LoVo (cell line): ENCODE data around the gene FGFR2.

Source experiments
- DNase-seq: peaks from one replicate; pipeline ENCODE4 v3.0.0-alpha.2; 2016; ENCODE audit warnings: low spot score

The FGFR2 gene

GRCh38 chr10:121610798-121611323 lies 12.6 kb upstream of the FGFR2 start:
- peak; percentile 22 for DNase-seq

- no peak for DNase-seq
Measured at GRCh38 chr10:121609426-121610380, 11.5 kb upstream of the FGFR2 start.

DNA sequence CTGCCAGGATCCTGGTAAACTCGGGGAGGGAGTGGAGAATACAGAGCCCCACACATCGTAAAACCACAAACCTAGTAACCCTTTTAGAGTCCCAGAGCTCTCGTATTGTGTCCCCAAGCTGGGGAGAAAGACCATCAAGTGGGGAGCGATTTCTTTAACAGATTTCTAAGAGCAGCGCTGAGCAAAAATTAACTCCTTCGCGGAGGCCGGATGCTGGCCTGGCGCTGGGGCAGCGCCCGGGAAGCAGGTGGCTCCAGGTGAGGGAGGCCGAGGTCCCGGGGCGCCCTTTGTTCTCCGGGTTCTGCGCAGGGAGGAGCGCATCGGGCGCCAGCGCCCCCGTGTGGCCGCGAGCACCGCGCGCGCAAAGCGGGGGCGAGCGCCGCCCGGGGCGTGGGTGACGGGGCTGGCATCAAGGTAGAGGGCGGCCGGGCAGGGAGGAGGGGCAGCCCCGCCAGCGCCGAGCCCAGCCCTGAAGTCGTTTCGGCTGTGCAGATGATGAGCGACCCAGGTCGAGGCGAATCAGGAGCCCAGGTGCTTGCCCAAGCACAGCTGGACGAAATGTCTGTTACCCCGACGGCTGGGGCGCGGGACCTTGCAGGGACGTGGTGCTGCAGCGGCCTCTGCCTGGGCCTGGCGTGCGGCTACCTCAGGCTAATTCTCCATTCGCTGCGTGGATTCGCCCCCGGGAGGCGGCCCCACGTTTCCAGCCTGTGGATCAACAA lies 10.4 kb upstream of the FGFR2 start:
- DNase-seq = peak; percentile 66

DNA sequence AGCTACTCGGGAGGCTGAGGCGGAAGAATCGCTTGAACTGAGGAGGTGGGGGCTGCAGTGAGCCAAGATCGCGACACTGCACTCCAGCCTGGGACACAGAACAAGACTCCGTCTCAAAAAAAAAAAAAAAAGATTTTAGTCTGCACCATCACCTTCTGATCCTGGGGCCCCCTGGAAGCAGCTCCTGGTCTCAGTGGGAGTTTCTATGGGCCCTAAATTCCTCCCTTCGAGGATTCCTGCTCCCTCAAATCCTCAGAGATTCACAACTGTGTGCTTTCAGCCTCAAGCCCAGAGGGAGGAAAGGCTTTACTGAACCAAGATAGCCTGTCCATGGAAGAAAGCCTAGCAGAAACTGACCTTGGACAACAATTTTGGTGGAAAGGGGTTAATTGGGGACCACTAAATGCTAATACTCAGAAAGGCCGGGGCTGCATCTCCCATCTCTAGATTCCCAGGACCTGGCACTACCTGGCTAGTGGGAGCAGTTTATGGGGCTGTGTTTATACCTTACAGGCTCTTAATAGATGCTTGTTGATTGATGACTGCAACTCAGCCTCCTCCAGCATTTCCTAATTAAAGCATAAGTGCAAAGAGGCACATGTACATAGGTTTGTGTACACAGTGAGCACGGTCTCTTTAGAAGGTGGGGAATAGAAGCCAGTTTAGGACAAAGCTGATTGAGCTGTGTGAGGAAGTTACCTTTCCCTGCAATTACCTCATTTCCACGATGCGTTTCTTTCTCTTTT lies 9.2 kb upstream of the FGFR2 start:
- no peak for DNase-seq

GRCh38 chr10:121605708-121606107 lies 7.5 kb upstream of the FGFR2 start:
- DNase-seq = no peak

DNA sequence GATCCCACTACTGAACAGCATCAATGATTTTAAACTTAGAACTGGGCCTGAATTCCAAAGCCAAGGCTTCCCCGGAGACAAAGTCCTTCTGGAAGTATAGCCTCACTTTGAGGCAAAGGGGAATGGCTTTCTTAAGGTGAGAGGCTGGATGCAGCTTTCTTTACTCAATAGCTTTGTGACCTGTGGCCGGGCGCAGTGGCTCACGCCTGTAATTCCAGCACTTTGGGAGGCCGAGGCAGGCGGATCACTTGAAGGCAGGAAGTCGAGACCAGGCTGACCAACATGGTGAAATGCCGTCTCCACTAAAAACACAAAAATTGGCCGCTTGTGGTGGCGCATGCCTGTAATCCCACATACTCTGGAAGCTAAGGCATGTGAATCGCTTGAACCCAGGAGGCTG lies 3.2 kb upstream of the FGFR2 start:
- DNase-seq = no peak

DNA sequence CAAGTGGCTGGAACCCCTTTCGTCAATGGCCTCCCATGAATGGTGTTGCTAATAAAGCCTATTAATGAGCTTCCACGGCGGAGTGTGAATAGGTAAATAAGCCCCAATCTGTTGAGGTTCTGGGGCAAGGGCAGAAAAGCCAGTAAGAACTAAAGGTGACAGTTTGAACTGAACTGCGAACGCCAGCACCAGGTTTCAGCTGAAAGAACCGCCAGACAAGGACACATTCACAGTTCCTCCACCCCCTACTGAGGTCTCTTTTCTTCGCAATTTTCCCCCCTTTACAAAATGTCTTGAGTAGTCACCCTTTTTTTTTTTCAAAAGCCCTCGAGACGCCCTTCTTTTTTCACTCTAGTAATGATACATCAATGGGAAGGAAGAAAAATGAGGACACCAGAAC lies 2.4 kb upstream of the FGFR2 start:
- DNase-seq = no peak

DNA sequence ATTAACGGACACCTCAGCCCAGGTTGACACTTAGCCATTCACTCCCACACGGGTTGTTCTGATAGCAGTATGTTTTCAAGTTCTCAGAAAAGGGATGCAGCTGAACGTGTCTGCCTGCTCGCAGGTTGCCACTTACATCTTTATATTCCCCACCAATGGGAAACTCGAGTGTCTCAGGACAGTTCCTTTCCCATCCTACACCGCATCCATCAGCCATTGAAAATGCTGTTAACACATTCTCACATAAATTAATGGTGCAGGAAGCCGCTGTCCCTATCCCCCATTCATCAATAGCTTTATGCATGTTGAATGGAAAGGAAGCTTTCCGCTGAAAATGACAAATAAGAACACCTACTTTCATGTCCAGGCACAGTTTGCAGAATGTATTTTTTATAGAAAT lies 1.7 kb upstream of the FGFR2 start:
- no peak for DNase-seq

- no peak for DNase-seq
Measured at GRCh38 chr10:121597504-121598262, 561 bp downstream of the FGFR2 start.

- no peak for DNase-seq
Measured at GRCh38 chr10:121596689-121597503, 1.3 kb downstream of the FGFR2 start.

GRCh38 chr10:121595806-121596688 lies 2.2 kb downstream of the FGFR2 start:
- DNase-seq = no peak

- DNase-seq = no peak
Measured at GRCh38 chr10:121595351-121595805, 2.9 kb downstream of the FGFR2 start.

DNA sequence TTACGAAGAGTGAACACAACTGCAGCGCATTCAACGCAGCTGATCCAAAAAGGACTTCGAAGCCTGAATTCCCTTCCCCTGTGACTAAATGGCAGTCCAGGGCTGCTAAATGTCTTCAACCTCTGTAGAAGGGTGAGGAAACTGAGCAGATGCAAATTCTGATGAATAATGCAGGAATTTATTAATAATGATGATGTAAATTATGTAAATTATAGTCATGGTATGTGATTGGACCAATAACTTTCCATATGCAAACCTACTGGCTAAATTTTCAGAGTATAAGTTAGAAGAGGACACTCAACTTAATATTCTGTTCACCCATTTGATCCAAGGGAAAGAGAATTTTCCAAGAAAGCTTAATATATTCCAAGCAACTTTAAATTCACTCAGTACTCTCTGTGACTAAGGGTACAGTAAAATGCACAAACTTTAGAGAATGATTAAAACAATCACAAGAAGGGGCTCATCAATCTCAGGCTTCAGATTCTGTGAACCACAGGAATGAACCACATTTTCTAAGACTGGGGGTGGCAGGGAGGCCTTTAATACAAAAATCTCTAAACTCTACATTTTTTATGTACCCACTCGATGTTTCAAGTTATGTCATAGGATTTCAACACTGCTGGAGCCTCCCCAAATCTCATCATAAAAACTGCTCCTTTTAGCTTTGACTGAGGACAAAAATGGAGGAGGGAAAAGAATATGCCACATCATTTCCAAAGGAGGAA lies 3.5 kb downstream of the FGFR2 start:
- no peak for DNase-seq

- no peak for DNase-seq
Measured at GRCh38 chr10:121594076-121594475, 4.2 kb downstream of the FGFR2 start.

GRCh38 chr10:121593281-121594075 lies 4.8 kb downstream of the FGFR2 start:
- DNase-seq = no peak

GRCh38 chr10:121592155-121592890 lies 5.9 kb downstream of the FGFR2 start:
- DNase-seq = no peak

- DNase-seq = no peak
Measured at GRCh38 chr10:121591186-121591585, 7.1 kb downstream of the FGFR2 start.
